Measurements from ENCODE around the gene SPDYE4. TPM values are rescaled to one million over a fixed set of nuclear protein-coding genes. Genes with fewer than 3 reads are reported as not detected.
"Not testable (repeated sequence)": the region's sequence is repeated elsewhere in the genome, so short reads cannot be mapped to it uniquely, and the experiment has no call there.

Gene SPDYE4, protein sequence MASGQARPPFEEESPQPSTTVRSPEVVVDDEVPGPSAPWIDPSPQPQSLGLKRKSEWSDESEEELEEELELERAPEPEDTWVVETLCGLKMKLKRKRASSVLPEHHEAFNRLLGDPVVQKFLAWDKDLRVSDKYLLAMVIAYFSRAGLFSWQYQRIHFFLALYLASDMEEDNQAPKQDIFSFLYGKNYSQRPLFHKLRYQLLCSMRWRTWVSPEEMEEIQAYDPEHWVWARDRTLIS
- total RNA-seq, result not detected

DNA sequence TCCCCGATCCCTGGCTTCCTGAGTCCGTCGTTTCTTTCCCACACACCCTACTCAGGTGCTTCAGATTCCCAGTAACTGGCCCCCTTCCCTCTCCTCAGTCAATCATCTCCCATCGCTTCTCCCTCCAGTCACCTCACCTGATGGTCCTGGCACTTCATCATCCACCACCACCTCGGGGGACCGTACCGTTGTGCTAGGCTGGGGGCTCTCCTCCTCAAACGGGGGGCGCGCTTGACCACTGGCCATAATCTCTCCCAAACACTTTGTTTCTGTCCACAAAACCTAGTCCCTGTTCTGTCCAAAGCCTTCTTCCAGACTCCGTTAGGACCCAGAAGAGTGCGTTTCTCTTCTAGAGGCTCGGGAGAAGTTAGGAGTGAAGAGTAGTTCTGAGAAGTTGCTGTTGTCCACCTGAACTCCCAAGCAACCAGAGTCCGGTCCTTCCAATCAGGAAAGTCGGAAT lies at the start of gene SPDYE4:
Gene SPDYE4, minus strand, starts transcription at position 410 of the 460 bp plus-strand sequence. Its CDS starts 164 bp downstream, at position 246.
- no peak for DNase-seq

DNA sequence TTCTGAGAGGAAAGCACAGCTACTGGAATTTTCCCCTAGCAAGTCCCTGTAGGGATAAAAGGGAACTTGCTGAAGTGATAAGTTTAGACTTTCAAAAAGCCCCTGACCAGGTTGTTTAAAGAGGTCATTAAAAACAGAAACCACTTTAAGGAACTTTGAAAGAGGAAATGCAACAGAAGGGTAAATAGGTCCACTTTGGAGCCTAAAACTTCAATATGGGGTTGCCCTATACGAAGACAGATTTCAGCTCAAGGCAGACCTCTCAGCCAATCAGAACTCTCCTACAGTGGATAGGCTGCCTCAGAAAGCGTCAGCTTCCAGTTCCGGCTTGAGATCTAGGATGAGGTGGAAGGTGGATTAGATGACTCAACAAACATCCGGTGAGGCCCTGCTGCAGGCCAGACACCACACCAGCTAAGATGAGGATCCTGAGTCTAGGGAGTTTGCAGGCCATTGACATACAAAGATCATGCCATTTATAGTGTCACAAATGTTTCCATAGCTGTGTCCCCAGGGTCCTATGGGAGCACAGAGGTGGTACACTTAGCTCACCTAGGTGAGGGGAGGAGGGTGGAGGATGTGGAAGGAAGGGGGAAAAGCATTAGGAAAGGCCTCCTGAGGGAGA lies 48.7 kb upstream of the SPDYE4 start:
- no peak for DNase-seq

GRCh38 chr17:8806253-8806925 lies 48.0 kb upstream of the SPDYE4 start:
- no peak for DNase-seq

DNA sequence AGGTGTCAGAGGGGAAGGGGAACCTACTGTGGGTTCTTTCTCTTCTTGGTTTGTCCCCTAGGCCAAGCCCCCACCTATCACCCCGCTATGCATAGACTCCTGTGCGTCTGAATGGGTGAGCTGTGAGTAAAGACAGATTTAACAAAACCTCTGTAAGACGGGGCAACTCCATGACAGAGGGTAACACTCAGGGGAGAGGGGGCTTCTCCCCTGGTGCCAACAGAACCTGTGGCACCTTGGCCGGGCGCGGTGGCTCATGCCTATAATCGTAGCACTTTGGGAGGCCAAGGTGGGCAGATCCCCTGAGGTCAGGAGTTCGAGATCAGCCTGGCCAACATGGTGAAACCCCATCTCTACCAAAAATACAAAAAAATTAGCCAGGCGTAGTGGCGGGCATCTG lies 47.0 kb upstream of the SPDYE4 start:
- not testable (repeated sequence) for DNase-seq

GRCh38 chr17:8803531-8804420 lies 45.4 kb upstream of the SPDYE4 start:
- DNase-seq, result no peak

DNA sequence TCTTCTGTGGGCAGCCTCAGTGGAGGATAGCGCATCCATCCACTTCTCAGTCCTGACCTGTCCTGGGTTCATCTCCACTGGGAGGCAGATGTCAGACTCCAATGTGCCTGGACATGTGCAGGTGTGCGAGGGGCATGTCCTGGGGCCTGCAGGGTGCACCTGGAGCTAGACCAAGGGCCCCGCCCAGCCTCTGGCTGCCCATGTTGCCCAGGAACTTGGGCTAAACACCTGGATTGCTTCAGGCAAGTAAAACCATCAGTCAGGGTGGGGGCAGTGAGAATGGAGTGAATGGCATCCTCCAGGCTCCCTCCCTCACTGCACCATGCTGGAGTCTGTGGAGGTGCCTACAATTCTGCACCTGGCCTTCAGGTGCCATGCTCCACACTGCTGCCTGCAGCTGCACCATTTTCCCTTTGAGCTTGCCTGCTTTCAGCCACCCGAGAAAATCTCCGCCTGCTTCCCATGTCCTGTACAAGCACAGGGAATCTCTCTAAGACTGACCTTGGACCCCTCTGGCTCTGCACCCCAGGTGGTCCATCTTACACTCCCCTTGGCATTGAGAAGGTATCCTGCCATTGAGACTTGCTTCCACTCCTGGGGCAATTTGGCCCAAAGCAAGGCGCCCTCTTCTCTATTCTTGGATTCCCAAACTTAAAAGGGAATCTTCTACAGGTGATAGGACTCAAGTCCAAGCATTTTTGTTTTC lies 42.9 kb upstream of the SPDYE4 start:
- no peak for DNase-seq

- DNase-seq, result no peak
These were observed 42.3 kb upstream of the SPDYE4 start for GRCh38 chr17:8800656-8801055.

GRCh38 chr17:8799570-8800212 lies 41.3 kb upstream of the SPDYE4 start:
- DNase-seq, result no peak

- DNase-seq, result no peak
These were observed 40.7 kb upstream of the SPDYE4 start, which contains the start of gene MFSD6L for GRCh38 chr17:8798846-8799569. TSS of gene MFSD6L (minus strand) at chr17:8799365. CDS start at chr17:8799120, 245 bp downstream.

- DNase-seq, result no peak
These were observed 40.0 kb upstream of the SPDYE4 start for GRCh38 chr17:8798176-8798845.

- DNase-seq, result no peak
These were observed 39.4 kb upstream of the SPDYE4 start for GRCh38 chr17:8797621-8798175.

- DNase-seq, result no peak
These were observed 36.3 kb upstream of the SPDYE4 start for GRCh38 chr17:8794636-8795035.

- DNase-seq, result no peak
These were observed 35.3 kb upstream of the SPDYE4 start for GRCh38 chr17:8793649-8794048.

- no peak for DNase-seq
These were observed 34.3 kb upstream of the SPDYE4 start for GRCh38 chr17:8792646-8793045.

DNA sequence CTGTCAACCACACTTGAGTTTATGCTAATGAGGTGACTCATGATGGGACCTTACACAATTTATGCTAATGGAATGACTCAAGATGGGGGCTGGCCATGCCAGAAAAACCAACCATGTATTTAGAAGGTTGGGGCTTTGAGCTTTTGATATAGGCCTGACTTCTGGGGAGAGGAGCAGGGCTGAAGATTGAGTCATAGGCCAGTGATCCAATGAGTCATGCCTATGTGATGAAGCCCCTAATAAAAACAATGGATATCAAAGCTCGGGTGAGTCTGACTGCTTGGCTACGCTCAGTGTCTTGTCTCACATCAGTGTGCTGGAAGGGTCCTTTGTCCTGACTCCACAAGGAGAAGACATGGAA lies 33.5 kb upstream of the SPDYE4 start:
- DNase-seq, result no peak

DNA sequence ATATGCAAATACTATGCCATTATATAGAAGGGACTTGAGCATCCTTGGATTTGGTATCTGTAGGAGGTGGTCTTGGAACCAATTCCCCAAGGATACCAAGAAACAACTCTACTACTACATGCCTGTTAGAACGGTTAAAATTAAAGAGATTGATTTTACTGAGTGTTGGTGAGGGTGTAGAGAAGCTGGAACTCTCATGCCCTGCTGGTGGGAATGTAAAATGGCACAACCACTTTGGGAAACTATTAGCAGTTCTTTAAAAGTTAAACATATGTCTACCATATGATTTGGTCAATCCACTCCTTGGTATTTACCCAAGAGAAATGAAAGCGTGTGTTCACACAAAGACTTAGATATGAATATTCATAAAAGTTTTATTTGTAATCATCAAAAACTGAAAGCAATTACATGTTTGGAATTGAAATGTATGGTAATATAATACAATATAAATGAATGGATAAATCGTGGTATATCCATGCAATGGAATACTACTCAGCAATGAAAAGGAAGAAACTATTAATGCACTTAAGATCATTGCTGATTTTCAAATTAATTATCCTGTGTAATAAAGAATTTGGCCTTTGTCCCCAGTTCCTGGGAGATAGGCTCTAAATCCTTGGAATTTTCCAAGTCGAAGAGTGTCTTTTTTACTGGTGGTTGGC lies 33.0 kb upstream of the SPDYE4 start:
- no peak for DNase-seq

GRCh38 chr17:8789743-8790142 lies 31.4 kb upstream of the SPDYE4 start:
- DNase-seq, result no peak

GRCh38 chr17:8788998-8789397 lies 30.7 kb upstream of the SPDYE4 start:
- no peak for DNase-seq

All from effector CD4-positive, alpha-beta T cell (primary cell).